Subcutaneous adipose tissue (tissue), 4 donors: ENCODE results near the gene SAG. TPM values are rescaled to one million over a fixed set of nuclear protein-coding genes. Genes with fewer than 3 reads are reported as not detected.

Experiments
- total RNA-seq, 4 donors: library from RNA; depleted of rRNA; stranded (reverse); fragments of >200 nt; gene quantifications; one replicate each; pipeline ENCODE4 v1.1.0, GENCODE V29; 2016
- TF ChIP-seq, protein P1 (sequence below): fragments of 450-650 bp; IDR thresholded peaks from one replicate; pipeline ENCODE4 v1.5.1; 2016; ENCODE audit warnings: low read depth, mild to moderate bottlenecking, control low read depth, antibody characterized with exemption, moderate library complexity

Gene SAG
- total RNA-seq, 4 donors from 2014 or later: not detected

- TF ChIP-seq, protein P1, sequence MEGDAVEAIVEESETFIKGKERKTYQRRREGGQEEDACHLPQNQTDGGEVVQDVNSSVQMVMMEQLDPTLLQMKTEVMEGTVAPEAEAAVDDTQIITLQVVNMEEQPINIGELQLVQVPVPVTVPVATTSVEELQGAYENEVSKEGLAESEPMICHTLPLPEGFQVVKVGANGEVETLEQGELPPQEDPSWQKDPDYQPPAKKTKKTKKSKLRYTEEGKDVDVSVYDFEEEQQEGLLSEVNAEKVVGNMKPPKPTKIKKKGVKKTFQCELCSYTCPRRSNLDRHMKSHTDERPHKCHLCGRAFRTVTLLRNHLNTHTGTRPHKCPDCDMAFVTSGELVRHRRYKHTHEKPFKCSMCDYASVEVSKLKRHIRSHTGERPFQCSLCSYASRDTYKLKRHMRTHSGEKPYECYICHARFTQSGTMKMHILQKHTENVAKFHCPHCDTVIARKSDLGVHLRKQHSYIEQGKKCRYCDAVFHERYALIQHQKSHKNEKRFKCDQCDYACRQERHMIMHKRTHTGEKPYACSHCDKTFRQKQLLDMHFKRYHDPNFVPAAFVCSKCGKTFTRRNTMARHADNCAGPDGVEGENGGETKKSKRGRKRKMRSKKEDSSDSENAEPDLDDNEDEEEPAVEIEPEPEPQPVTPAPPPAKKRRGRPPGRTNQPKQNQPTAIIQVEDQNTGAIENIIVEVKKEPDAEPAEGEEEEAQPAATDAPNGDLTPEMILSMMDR: no peak
Observed at GRCh38 chr2:233369462-233369861, 61.8 kb downstream of the SAG start.

DNA sequence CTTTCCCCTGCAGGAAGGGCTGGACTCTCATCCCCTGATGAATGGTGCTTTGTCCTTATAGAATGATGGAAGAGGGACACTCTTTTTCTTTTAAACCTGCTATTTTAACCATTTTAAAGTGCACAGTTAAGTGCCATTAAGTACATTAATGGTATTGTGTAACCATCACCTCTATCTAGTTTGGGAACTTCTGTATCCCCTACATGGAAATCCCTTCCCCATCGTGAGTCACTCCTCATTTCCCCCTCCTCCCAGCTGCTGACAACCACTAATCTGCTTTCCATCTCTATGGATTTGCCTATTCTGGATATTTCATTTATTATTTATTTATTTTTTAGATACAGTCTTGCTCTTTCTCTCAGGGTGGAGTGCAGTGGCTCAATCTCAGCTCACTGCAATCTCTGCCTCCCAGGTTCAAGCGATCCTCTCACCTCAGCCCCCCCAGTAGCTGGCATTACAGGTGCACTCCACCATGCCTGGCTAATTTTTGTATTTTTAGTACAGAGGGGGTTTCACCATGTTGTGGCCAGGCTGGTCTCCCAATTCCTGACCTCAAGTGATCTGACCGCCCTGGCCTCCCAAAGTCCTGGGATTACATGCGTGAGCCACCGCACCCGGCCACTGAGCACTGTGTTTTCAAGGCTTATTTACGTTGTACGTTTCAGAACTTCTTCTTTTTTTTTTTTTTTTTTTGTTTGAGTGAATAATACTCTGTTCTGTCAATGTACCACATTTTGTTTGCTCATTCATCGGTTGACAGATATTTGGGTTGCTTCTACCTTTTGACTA lies 62.5 kb downstream of the SAG start:
- TF ChIP-seq, protein P1: no peak

DNA sequence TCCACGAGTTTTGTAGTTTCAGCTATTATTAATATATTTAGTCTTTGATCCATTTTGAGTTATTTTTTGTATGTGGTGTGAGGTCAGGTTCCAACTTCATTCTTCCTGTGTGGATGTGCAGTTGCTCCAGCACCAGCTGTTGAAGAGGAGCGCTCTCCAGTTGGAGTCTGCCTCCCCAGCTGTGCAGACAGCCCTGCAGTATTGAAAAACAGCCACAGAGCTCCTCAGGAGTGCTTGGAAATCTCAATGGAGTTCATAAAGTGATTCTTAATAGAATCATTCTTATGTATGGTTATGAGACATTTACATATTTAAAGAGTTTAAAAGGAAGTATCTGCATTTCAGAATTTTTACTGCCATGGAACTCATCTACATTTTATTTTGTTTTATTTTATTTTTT lies 64.0 kb downstream of the SAG start:
- TF ChIP-seq, protein P1: no peak

GRCh38 chr2:233372855-233373254 lies 65.2 kb downstream of the SAG start:
- TF ChIP-seq, protein P1: no peak

GRCh38 chr2:233373316-233373715 lies 65.7 kb downstream of the SAG start:
- TF ChIP-seq, protein P1: no peak

DNA sequence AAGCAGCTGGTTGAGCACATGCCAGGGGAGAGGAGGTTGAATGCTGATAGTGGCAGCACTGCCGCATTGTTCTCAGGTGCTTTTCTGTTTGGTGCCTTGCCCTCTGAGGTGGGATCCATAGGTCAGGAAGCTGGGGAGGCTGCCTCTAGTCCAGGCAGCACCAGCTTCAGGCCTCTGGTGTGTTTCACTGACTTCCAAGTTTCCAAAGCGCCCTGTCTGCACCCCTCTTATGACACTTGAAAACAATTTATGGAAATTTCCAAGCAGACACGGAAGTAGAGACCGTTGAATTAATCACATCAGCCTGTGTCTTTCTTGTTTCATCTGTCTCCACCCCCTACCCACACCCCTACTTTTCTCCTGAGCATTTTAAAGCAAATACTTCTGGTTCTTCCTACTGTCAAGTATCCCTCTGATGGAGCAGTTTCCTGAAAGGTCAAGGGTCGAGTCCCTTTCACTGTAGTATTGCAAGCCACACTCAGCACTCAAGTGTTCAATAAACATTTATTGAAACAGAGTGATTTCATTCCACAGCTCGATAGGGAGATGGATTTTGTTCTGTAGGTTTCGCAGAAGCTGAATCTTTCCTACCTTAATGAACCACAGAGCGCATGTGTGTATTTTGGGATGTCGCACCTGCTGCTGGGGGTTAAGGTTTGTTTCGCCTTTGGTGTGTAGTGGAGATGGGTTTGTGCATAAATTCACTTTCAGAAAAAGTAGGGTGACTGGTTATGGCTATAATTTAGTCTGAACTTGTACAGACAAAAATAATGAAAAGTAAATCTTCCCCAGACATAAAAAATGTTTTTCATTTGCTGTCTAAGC lies 68.1 kb downstream of the SAG start:
- TF ChIP-seq, protein P1: no peak

- TF ChIP-seq, protein P1: no peak
Observed at GRCh38 chr2:233379034-233379433, 71.4 kb downstream of the SAG start.
